Endothelial cell (in vitro differentiated cells): ENCODE measurements around the gene DTYMK. TPM values are rescaled to one million over a fixed set of nuclear protein-coding genes. Genes with fewer than 3 reads are reported as not detected.
"Not testable (repeated sequence)": the region's sequence is repeated elsewhere in the genome, so short reads cannot be mapped to it uniquely, and the experiment has no call there.

Source experiments
- DNase-seq: peaks from one replicate; pipeline ENCODE4 v3.0.0; 2021; ENCODE audit warnings: low spot score
- H3K27ac Mint-ChIP-seq: one replicate; pipeline ENCODE4 v1.8.0; 2021; ENCODE audit warnings: mixed read lengths, inconsistent platforms; ENCODE audit not compliant: unreplicated experiment
- H3K27me3 Mint-ChIP-seq: one replicate; pipeline ENCODE4 v1.8.0; 2021; ENCODE audit warnings: mild to moderate bottlenecking, moderate library complexity, mixed read lengths, inconsistent platforms; ENCODE audit not compliant: unreplicated experiment
- H3K36me3 Mint-ChIP-seq: one replicate; pipeline ENCODE4 v1.8.0; 2021; ENCODE audit warnings: mild to moderate bottlenecking, low read depth, mixed read lengths, inconsistent platforms; ENCODE audit not compliant: unreplicated experiment
- H3K4me1 Mint-ChIP-seq: one replicate; pipeline ENCODE4 v1.8.0; 2021; ENCODE audit warnings: mild to moderate bottlenecking, mixed read lengths, inconsistent platforms; ENCODE audit not compliant: unreplicated experiment
- H3K4me3 Mint-ChIP-seq: one replicate; pipeline ENCODE4 v1.8.0; 2021; ENCODE audit warnings: mild to moderate bottlenecking, mixed read lengths, inconsistent platforms; ENCODE audit not compliant: unreplicated experiment
- H3K9me3 Mint-ChIP-seq: one replicate; pipeline ENCODE4 v1.8.0; 2021; ENCODE audit warnings: mixed read lengths, inconsistent platforms; ENCODE audit not compliant: unreplicated experiment
- CTCF ChIP-seq: fragments of 200-600 bp; sonication (generic); IDR thresholded peaks from one replicate; pipeline ENCODE4 v1.5.0; 2021; ENCODE audit warnings: antibody characterized with exemption; ENCODE audit not compliant: unreplicated experiment
- total RNA-seq: library from RNA; stranded (reverse); fragmentation: NEBNext Ultra II Directional; extraction: Animal tissue kit (Norgen Biotek cat#: 25700); gene quantifications from one replicate; pipeline ENCODE4 v1.2.1, GENCODE V29; 2021; ENCODE audit not compliant: unreplicated experiment

Gene DTYMK
- total RNA-seq, 1 donor from 2014 or later: 42.3 TPM

GRCh38 chr2:241668354-241668753, 18.3 kb downstream of the DTYMK start:
- Mint-ChIP-seq H3K27ac (no peak overlapping the region), H3K4me1 (no peaks in the 10 kb centered on the region), H3K9me3 (no peaks in the 10 kb centered on the region)

GRCh38 chr2:241666627-241667400, 19.8 kb downstream of the DTYMK start:
- Mint-ChIP-seq H3K4me3 (no peak overlapping the region), H3K27ac (no peak overlapping the region), H3K27me3 (no peaks in the 10 kb centered on the region), H3K4me1 (no peaks in the 10 kb centered on the region), H3K9me3 (no peaks in the 10 kb centered on the region), H3K36me3 (peaks cover 25% of the 10 kb centered on the region)
- TF ChIP-seq CTCF: no peak
- DNase-seq: no peak

More at GRCh38 chr2:241668354-241668753, 18.3 kb downstream of the DTYMK start:
- peaks cover 27% of the 10 kb centered on the region for H3K36me3 Mint-ChIP-seq
- no peak overlapping the region for H3K4me3 Mint-ChIP-seq
- no peaks in the 10 kb centered on the region for H3K27me3 Mint-ChIP-seq
- no peak for DNase-seq
- TF ChIP-seq CTCF: no peak

GRCh38 chr2:241665731-241666440, 20.7 kb downstream of the DTYMK start:
- no peaks in the 10 kb centered on the region for H3K9me3 Mint-ChIP-seq
- no peak overlapping the region for H3K4me3 Mint-ChIP-seq
- no peaks in the 10 kb centered on the region for H3K4me1 Mint-ChIP-seq
- no peak overlapping the region for H3K27ac Mint-ChIP-seq
- no peak for TF ChIP-seq CTCF
- DNase-seq: no peak
- H3K36me3 Mint-ChIP-seq: peaks cover 24% of the 10 kb centered on the region
- peaks cover 2% of the 10 kb centered on the region for H3K27me3 Mint-ChIP-seq

GRCh38 chr2:241662731-241663130, 23.9 kb downstream of the DTYMK start:
- H3K27ac Mint-ChIP-seq, H3K27me3 Mint-ChIP-seq, H3K4me1 Mint-ChIP-seq, H3K4me3 Mint-ChIP-seq, H3K9me3 Mint-ChIP-seq, DNase-seq: not testable (repeated sequence)
- H3K36me3 Mint-ChIP-seq: peaks cover 26% of the 10 kb centered on the region

- DNase-seq: no peak
- no peak overlapping the region for H3K4me3 Mint-ChIP-seq
- H3K27ac Mint-ChIP-seq: no peak overlapping the region
- no peaks in the 10 kb centered on the region for H3K4me1 Mint-ChIP-seq
- peaks cover 31% of the 10 kb centered on the region for H3K36me3 Mint-ChIP-seq
- H3K9me3 Mint-ChIP-seq: no peaks in the 10 kb centered on the region
- no peak for TF ChIP-seq CTCF
- peaks cover 2% of the 10 kb centered on the region for H3K27me3 Mint-ChIP-seq
These were observed 25.9 kb downstream of the DTYMK start for GRCh38 chr2:241660593-241661213.
